ENCODE results near the gene MAD2L1BP.

GRCh38 chr6:43639984-43640800, 4.6 kb downstream of the MAD2L1BP start:
- TF ChIP-seq POLR2A (IDR thresholded peaks at IDR 0.05; ENCODE audit: low read length) (no peak), GATA1 (IDR thresholded peaks at IDR 0.05; ENCODE audit: low read depth, low read length) (no peak)

Data from erythroblast (primary cell).